T-helper 9 cell (primary cell): ENCODE data around the gene MIEF1.
"Not testable (repeated sequence)": the region's sequence is repeated elsewhere in the genome, so short reads cannot be mapped to it uniquely, and the experiment has no call there.

Source experiments
- DNase-seq: peaks from one replicate; pipeline ENCODE4 v3.0.0-alpha.2; 2020

Gene MIEF1

DNA sequence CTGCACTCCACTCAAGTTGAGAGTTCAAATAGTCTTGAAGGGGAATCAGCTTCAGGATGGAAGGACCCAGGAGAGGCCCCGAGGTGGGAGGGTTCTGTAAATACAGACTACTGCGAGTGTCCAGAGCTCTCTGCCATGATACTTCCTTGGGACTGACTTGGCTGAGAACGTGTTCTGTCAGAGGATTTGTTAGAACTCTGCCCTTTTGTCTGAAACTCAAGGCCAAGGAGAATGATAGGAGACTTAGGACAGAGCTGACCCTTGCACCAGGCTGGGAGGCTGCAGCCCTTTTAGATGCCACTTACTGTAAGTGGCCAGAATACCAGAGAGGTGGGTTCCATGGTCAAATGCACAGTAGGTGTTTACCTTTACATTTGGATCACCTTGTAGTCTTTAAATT lies 15.4 kb downstream of the MIEF1 start:
- no peak for DNase-seq

DNA sequence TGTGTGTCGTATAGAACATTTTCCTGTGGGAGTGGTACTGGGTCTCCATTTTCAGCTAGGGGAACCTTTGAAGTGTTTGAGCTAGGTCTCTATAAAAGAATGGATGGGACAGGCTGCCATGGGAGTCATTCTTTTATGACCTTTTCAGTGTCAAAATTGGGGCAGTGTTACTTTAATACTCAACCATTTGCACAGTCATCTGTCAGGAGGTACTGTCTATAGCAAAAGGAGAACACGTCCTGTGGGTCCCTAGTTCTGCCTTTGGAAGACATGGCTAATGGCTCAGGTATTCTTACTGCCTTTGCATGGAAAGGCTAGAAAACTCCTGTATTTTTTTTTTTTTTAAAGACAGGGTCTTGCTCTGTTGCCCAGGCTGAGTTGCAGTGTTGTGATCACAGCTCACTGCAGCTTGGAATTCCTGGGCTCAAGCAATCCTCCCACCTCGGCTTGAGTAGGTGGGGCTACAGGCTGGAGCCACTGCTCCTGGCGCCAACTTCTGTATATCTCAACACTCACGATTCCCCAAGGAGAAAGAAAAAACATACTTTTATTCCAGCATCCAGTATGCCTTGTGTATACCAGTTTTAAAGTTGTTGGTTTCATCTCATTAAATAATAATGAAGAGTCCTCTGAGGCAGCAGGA lies 16.2 kb downstream of the MIEF1 start:
- no peak for DNase-seq

DNA sequence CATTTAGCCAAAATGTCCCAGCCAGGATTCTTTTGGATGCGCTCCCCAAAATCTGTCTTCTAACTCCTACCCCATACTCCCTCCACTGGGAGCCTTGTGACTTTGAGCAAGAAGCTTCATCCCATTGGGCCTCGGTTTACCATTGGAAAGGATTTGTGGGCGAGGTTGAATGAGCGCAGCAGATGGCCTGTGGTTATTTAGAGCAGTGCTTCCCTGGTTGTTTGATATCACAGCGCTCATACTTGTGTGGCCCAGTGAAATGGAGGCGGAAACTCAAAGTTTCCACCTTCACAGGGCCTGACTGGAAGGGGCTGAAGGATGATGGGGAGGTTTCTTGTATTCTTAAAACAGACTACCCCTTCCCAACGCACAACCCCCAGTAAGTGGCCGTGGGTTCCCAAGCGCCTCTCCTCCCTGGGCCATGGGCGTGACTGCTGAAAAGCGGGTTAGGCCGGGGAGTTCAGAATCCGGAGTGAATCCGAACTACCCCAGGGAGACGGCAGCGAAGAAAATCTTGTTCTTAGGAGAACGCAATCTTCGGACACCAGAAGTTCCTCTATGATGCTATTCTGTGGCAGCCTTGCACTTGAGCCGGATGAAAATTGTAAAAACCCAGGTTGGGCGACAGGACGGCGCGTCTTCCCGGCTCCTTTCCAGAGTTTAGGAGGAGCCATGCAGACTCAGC lies 17.0 kb downstream of the MIEF1 start:
- DNase-seq: no peak

DNA sequence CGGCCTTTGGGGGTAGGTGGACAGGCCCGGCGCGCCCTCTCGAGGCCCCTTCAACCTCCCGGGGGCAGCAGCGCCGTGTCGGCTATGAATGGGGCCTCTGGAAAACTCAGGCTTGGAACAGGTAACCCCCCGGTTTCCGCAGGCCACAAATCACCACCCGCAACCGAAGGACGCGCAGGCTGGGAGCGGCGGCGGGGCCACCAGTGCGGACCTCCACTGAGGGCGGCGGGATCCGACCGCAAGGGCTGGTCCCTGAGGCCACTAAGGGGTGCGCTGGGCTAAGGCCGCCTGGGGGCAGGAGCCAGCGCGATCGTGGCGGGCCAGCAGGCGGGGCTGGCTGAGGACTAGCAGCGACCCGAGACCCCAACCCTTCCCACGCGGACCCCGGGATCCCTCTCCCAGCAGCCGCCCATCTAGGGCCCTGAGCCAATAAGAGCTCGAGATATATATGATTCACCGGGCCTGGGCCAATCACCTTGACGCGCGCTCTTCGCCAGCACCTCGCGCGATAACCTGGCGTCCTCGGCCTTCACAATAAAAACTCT lies 17.7 kb downstream of the MIEF1 start:
- DNase-seq: no peak

DNA sequence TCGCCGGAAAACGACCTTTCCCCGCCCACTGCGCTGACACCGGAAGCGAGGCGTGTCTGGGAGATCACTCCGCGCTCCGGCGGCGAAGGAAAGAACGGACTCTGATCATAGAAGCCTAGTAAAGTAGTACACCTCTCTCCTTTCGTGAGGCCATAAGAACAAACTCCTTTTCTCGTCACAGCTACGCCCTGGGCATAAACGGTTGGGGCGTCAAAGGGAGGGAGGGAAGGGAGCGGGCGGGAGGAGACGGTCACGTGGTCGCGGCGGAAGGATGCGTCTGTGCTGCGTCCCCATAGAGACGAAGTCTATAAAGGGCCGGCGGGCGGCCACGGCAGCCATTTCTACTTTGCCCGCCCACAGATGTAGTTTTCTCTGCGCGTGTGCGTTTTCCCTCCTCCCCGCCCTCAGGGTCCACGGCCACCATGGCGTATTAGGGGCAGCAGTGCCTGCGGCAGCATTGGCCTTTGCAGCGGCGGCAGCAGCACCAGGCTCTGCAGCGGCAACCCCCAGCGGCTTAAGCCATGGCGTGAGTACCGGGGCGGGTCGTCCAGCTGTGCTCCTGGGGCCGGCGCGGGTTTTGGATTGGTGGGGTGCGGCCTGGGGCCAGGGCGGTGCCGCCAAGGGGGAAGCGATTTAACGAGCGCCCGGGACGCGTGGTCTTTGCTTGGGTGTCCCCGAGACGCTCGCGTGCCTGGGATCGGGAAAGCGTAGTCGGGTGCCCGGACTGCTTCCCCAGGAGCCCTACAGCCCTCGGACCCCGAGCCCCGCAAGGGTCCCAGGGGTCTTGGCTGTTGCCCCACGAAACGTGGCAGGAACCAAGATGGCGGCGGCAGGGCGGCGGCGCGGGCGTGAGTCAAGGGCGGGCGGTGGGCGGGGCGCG lies 18.4 kb downstream of the MIEF1 start, which contains the start of gene ATF4:
TSS of gene ATF4 (plus strand) at position 337 of the 880 bp plus-strand sequence. CDS start 884 bp downstream, outside the sequence.
- peak; percentile 91 for DNase-seq

DNA sequence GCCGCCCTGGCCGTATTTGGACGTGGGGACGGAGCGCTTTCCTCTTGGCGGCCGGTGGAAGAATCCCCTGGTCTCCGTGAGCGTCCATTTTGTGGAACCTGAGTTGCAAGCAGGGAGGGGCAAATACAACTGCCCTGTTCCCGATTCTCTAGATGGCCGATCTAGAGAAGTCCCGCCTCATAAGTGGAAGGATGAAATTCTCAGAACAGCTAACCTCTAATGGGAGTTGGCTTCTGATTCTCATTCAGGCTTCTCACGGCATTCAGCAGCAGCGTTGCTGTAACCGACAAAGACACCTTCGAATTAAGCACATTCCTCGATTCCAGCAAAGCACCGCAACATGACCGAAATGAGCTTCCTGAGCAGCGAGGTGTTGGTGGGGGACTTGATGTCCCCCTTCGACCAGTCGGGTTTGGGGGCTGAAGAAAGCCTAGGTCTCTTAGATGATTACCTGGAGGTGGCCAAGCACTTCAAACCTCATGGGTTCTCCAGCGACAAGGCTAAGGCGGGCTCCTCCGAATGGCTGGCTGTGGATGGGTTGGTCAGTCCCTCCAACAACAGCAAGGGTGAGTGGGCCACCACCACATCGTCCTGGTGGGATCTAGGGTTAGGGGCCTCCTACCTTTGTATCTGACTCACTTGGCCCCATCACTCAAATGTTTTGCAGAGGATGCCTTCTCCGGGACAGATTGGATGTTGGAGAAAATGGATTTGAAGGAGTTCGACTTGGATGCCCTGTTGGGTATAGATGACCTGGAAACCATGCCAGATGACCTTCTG lies 19.2 kb downstream of the MIEF1 start:
- DNase-seq: not testable (repeated sequence)

DNA sequence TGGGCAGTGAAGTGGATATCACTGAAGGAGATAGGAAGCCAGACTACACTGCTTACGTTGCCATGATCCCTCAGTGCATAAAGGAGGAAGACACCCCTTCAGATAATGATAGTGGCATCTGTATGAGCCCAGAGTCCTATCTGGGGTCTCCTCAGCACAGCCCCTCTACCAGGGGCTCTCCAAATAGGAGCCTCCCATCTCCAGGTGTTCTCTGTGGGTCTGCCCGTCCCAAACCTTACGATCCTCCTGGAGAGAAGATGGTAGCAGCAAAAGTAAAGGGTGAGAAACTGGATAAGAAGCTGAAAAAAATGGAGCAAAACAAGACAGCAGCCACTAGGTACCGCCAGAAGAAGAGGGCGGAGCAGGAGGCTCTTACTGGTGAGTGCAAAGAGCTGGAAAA lies 20.0 kb downstream of the MIEF1 start:
- not testable (repeated sequence) for DNase-seq

DNA sequence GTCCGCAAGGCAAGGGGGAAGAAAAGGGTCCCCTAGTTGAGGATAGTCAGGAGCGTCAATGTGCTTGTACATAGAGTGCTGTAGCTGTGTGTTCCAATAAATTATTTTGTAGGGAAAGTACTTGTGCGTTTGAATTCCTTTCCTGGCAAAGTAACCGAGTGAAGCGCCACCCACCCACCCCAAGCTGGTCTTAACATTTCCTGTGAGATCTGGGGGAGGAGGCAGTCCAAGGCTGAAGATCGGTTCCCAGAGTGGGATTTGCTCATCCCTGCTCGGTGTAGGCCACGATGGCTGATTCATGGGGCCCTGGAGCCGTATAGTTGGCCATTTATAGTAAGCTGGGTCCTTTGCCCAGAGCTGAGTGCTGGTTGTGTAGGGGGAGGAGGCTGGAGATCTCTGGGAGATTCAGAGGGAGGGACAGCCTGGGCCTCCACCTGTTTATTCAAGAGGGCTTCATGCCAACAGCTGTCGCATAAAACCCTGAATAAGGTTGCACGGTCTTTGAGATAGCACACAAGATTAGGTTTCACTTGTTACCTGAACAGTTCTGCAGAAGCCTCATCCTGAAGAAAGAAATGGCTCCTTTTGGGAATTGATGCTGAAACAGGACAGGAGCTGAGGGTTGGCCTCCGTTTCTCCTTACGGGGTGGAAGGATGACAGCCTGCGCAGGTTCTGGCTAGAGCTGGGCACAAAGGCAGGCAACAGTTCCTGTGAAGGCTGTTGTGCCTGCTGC lies 20.6 kb downstream of the MIEF1 start:
- no peak for DNase-seq

DNA sequence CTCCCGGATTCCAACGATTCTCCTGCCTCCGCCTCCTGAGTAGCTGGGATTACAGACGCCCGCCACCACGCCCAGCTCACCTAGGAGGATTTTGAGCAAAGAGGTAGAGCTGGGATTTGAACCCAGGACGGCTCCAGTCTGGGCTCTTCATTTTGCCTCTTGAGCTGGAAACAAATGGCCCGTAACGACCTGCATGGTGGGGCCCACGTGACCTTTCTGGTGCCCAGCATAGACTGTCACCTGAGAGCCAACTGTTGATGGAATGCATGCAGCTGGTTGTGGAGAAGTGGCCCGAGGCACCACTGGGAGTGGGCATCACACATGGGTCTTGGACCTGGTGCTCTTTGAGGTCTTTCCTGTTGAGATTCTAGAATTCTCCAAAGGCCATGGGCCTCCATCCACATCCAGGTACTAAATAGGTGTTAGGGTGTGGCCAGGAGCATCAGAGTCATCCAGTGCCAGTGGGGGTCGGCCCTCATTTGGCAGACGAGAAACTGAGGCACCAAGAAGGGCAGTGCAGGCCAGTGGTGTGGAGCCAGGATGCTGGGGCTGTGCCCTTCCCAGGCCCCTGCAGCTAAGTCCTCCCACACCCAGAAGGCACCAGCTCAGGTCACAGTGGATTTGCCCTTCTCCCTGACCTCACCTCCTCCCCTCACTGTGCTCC lies 22.1 kb downstream of the MIEF1 start:
- DNase-seq: no peak

DNA sequence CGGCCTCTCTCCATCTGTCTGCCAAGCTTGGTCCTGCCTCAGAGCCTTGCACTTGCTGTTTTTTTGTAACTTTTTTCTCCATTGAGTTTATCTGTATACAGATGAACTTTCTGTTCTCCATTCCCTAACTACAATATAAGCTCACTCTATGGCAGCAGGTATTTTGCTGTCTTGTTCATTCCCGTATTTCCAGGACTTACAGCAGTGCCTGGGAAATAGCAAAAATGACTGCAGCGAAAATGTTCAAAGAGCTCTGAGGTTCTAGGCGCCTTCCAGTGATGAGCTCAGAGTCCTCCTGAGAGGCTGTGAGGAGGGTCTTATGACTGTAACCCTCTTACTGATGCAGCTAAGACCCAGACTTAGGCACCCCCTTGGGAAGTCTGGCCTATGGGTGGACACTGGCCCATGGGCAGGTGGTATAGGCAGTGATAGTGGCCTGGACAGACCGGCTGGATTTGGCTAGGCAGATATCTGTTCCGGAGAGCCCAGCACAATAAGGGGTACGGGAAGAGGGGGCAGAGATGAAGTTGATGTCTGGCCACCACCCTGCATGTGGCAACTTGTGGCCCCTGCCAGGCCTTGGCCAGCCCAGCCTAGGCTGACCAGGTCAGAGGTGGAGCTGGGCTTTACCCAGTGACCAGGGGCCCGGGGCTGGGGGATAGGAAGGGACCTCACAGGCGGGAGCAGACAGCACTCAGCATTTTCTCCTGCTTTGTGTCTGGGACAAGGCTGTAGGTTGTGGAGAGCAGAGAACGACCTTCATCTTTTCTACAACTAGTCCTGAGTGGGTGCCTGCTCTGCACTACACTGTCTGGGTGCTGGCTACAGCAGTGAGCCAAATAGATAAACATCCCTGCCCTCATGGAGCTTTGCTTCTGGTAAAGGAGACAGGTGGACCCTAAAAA lies 22.9 kb downstream of the MIEF1 start:
- no peak for DNase-seq

DNA sequence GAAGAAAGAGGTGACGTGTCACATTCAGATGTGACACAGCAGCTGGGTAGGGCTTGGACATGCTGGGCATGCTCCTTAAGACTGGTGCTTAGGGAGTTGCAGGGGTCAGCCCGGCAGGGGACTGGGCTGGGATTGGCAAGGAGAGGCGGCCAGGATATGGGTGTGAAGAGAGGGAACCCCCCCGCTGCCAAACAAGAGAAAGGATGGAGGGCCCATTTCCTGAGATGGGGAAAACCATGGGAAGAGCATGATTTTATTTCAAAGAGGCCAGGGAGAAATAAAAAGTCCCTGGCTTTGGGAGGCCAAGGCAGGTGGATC lies 23.5 kb downstream of the MIEF1 start:
- DNase-seq: no peak

DNA sequence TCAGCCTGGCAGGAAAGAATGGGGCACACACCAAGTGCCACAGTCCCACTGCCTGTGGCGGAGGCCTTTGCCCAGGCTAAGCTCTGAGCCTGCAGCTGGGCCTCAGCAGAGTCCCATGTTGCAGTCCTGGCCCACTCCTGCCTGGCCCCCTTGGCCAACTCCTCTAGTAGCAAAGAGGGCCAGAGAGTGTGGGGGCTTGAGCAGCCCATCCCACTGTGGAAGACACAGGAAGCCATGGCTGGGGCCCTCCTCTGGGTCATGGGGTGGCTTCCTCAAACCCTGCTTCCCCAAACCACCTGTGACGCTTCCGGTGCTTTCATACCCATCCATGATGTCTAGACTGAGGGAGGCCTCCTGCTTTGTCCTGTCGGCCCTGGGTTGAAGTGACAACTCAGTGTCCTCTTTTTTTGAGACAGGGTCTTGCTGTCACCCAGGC lies 24.7 kb downstream of the MIEF1 start:
- DNase-seq: peak; percentile 29

DNA sequence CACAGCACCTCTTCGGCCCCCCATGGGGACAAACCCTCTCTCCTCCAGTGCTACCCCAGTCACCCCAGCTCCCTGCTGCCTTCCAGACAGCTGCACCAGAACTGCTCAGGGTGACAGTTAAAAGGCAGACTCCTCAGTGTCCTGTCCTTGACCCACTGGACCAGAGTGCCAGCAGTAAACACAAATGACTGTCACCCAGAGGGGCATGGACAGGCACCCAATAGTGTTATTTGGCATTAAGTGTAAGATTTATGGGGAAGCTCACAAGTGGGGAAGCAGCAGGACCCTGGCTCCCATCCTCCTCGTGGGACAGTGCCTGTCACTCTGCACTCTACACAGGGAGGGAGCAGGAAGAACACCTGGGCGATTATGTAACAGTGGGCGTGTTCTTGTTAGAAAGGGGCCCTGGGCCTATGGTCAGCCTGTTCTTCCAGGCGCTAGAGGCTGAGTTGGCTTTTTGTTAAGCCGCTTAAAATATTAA lies 25.4 kb downstream of the MIEF1 start:
- DNase-seq: no peak

DNA sequence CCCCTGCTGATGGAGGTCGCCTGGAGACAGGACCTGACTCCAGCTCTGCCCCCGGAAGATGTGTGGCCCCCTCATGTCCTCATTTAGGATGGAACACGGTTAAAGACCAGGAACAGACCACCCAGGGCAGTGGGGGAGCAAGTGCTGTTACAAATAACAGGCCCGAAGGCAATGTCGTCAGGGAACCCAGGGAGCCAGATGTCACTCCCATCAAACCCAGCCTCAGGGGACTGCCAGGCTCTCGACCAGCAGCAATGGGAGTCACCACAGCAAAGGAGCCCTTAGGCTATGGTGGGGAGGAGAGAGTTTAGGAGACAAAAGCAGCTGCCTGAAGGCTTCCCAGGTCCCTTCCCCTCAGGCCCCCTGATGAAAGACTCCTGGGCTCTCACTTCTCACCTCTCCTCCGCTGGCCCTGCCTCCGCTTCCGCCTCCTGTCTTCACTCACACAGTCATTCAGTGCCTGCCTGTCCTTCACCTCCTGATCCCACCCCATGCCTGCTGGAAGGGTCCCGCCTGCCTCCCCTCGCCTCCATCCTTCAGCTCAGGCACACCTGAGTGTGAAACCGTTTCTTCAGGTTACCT lies 26.1 kb downstream of the MIEF1 start:
- no peak for DNase-seq

DNA sequence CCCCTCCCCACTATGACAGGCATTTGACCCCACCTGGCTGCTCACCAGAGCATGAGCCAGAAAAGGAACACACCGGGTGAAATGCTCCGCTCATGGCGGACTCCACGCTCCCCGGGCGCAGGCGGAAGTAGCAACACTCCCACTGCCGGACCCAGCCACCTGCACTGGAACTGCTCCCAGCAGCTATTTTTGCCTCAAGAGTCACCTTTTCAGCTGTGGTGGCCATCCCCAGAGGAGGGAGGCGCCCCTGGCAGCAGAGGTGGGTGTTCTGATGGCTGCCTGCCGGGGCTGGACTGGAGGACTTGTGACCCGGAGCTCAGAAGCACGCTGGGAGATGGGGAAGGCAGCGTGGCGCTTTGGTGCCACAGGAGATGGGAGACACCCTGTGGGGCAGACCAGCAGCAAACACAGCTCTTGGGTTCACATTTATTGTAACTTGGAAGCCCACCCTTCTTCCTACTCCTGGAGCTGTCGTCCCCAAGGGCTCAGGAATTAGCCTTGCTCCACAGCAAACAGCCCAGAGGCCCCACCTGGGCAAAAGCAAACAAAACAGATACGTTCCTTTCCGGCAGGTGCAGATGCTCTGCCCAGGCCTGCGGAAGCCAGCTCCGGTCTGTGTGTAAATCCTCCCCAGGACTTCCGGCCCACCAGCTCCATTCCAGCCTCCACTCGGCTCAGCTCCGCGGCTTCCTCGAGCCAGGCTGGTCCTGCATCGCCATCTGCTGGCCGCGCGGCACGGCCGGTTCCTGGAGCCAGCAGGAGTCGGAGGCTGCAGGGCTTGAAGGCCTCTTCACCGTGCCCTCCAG lies 26.8 kb downstream of the MIEF1 start:
- DNase-seq: peak; percentile 89

DNA sequence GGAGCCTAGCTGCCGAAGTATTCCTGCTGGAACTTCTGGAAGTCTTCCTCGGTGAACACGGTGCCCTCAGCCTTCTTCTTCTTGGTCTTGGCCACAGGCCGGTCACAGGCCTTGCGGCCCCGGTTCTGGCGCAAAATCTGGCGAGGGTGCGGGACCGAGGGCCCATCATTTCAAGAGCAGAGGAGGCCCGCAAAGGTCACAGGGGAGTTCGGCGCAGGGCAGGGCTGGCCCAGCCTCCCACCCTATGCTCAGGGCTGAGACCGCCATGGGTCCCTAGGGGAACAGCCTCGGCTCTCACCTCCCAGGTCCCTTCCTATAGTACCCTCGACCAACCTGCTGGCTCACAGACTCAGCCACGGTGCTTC lies 27.4 kb downstream of the MIEF1 start:
- no peak for DNase-seq

DNA sequence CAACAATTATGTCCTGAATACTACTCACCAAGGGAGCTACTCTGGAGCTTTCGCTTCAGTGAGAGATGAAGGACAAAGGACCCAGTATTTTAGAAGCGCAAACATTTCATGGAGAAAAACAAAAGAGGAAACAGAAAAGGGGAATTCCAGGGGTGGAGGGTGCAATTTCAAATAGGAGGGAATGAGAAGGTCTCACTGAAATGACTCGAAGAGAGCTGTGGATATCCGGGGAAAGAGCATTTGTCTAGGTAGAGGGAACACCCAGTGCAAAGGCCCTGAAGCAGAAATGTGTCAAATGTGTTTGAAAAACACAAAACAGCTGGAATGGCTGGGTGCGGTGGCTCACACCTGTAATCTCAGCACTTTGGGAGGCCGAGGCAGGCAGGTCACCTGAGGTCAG lies 28.0 kb downstream of the MIEF1 start:
- no peak for DNase-seq

DNA sequence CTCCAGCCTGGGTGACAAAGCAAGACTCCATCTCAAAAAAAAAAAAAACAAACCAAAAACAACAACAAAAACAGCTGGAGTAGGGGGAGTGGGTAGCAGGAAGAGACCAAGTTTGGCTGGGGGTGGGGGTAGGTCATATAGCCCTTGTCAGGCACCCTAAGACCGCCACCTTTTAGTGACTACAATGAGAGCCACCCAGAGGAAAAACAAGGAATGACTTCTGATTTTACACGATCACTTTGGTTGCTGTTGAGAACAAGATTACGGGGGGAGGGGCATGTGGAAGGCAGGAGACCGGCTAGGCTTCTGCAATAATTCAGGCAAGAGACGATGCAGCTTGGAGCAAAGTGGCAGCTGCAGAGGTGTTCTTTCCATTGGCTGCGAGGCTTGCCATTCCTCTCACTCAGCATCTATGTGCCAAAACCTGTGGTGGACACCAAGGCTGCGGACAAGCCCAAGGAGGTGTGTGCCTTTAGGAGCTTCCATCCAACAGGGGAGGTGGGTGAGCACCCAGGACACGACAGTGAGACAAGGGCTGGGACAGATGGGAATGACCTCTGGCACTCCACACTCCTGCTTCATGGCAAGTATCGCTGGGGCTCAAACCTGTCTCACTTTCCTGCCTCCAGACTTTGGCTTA lies 28.7 kb downstream of the MIEF1 start:
- DNase-seq: no peak
